VCaP (cell line): Measurements from ENCODE around the gene CEP68.
A peak's percentile ranks its signal among the peaks of the same experiment; 100 is the strongest.

Experiments
- H3K27ac ChIP-seq: fragments of 450-650 bp; 2 replicates; pipeline ENCODE4 v1.5.1; 2017
- TF ChIP-seq, protein P1 (sequence below): fragments of 450-650 bp; conservative IDR thresholded peaks from 2 replicates; pipeline ENCODE4 v1.5.1; 2017; ENCODE audit warnings: mild to moderate bottlenecking, moderate library complexity

The CEP68 gene

DNA sequence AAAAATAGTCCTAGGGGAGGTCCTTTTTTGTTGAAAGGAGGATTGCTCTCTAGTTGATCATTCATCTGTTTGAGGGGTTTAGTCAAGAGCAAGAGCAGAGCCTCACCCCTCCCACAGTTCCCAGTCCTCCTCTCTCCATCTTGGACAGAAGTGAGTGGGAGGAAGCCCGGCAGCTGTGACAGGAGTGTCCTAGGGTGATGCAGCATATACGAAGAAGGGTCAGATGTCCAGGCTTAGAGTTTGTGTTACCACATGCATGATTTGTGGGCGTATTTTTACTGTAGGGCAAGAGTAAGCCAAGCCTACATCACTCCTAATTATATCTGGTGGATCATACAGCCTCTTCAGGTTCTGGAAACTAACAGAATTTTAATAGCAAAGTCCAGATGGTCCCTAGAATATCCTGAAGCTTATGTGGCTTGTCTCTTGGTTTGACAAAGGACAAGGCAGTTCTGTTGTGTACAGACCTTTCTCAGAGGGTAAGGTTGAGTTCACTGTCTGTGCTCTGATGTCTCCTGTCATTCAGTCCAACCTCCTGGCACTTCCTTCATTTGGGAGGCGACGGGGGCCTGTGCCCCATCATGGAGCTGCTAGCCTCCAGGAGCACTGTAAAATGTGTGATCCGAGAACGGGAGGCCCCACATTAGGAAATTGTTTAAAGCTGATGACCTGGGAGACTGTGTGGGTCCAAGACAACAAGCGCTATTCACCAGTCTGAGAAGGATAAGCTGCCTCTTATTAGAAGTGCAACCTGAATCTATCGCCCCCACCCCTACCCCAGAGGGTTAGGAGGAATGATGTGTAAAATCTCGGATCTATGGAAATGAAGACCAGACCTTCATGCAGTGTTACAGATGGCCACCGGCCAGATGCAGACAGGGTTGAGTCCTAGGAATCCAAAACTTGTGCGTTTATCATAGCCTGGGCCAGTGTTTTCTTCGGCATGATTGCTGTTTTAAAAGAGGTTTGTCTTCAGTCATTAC, 6.9 kb downstream of the CEP68 start:
- TF ChIP-seq, protein P1, sequence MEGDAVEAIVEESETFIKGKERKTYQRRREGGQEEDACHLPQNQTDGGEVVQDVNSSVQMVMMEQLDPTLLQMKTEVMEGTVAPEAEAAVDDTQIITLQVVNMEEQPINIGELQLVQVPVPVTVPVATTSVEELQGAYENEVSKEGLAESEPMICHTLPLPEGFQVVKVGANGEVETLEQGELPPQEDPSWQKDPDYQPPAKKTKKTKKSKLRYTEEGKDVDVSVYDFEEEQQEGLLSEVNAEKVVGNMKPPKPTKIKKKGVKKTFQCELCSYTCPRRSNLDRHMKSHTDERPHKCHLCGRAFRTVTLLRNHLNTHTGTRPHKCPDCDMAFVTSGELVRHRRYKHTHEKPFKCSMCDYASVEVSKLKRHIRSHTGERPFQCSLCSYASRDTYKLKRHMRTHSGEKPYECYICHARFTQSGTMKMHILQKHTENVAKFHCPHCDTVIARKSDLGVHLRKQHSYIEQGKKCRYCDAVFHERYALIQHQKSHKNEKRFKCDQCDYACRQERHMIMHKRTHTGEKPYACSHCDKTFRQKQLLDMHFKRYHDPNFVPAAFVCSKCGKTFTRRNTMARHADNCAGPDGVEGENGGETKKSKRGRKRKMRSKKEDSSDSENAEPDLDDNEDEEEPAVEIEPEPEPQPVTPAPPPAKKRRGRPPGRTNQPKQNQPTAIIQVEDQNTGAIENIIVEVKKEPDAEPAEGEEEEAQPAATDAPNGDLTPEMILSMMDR: no peak
- no peak overlapping the region for H3K27ac ChIP-seq

DNA sequence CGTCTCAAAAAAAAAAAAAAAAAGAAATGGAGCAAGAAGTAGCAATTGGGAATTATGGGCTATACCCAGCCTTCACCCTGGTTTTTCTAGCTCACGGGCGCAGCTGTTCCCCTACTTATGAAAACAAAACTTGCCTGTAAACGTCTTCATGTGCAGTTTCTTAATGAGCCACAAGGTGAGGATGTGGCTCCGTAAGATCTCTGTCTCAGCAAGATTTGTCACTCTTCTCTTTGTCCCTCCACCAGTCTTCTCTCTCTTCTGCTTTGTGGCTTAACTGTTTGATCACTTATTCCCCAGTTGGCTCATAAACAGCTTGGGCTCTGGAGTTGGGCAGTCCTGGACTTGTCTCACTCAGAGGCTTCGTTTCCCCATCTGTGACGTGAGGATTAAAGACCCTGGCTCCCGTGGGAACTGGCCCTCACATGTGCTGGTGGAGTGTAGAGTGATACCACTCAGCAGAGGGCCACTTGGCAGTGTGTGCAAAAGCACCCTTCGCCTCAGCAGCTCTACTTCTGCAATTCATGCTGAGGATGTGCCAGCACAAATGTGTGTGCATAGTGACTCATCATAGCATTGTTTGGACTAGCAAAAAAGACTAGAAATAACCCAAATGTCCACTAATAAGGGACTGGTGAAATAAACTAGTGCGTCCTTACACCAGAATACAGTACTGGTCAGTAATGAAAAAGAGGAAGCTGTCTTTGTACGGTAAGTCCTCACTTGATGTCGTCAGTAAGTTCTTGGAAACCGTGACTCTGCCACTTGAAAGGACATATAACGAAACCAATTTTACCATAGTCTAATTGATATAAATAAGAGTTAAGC, 8.7 kb downstream of the CEP68 start:
- TF ChIP-seq, protein P1: peak; percentile 94
- no peak overlapping the region for H3K27ac ChIP-seq

DNA sequence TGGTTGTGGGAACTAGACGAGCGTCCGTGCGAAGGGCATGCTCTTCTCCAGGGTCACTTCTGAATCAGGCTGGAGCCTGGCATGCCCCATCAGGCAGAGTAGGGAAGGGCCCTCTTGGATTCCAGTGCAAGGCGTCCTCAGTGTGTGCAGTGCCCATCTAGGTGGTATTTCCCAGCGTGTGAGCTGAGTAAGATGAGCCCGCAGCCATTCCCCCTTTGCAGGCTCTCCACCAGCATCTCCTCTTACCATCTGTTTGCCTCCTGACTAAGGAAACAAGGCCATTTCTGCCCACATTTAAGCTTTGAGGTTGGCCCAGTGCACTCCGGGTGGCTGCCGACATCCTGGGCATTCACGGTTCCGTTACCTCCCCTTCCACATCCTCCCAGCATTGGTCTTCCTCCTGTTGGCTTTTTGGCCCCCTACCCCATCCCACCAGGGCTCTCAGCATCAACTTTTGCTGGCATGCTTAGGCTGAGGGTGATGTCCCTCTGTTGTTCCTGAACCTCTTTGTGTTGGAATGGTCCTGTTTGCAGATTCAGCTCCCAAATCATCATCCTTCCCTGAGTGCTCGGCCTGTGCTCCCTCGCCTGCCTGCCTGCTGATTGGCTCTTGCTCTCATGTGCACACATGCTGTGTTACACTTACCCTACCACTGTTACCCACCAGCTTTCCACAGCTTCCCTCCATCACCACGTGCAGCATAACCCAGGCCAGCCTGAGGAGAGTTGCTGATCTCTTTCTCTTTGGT, 11.8 kb downstream of the CEP68 start:
- TF ChIP-seq, protein P1: no peak
- no peak overlapping the region for H3K27ac ChIP-seq

DNA sequence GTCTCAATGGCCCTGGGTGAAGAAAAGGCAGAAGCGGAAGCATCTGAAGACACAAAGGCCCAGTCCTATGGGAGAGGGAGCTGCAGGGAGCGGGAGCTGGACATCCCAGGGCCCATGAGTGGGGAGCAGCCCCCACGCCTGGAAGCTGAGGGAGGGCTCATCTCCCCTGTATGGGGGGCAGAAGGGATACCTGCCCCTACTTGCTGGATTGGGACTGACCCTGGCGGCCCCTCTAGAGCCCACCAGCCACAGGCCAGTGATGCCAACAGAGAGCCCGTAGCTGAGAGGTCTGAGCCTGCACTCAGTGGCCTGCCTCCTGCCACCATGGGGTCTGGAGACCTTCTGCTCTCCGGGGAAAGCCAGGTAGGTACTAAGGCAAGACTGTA, 13.2 kb downstream of the CEP68 start:
- no peak overlapping the region for H3K27ac ChIP-seq
- TF ChIP-seq, protein P1: no peak

DNA sequence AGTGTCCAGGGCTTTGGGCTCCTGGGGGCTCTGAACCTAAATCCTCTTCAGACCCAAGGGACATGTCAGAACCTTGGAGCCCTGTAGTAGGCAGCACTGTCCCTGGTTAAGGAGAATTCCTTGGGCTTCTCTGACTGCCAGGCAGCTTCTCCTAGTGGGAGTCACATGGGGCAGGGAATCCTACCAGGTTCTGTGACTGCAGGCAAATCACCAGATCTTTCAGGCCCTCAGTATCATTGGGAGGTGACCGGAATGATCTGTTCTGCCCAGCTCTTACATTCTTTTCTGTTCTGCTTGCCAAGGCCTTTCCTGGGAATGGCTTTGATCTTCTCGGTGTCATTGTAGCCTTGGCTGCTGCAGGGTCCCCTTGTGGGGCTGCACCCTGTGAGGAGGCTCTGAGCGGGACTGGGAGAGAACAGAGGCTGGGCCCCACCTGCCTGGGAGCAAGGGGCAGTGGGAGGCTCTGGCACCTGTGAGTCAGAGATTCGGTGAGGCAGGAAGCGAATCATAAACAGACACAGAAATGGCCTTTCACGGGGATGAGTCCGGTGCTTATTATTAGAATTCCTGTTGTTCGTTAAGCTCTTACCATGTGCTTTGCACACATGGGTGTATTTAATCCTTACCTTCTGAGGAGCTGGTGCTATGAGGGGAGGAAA, 14.1 kb downstream of the CEP68 start:
- TF ChIP-seq, protein P1: peak; percentile 17; the same call in 1 of the 2 replicates
- H3K27ac ChIP-seq: peak overlapping the region; percentile 44

DNA sequence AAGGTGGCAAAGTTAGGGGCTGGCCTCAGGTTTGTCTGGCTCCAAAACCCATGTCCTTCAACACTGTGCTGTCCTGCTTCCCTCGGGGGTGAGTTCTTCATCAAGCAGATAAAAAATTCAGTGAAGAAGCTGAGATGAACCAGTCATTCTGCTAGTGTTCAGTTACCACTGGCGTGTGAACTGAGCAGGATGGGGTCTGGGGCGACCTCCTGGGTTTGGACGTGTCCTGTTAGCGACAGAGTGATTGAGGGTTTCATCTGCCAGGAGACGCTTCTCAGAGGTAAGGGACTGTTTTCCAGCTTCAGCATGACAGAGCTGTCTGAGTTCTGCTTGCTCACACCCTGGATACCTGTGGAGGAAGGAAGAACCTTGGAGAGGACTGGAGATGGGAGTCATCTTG, 14.6 kb downstream of the CEP68 start:
- peak overlapping the region; percentile 44 for H3K27ac ChIP-seq
- TF ChIP-seq, protein P1: no peak
